PFSK-1 (cell line): ENCODE measurements around the gene DIP2C.

Experiments used
- FOXP2 ChIP-seq: optimal IDR thresholded peaks from 2 replicates; pipeline ENCODE3; 2011; ENCODE audit warnings: borderline replicate concordance, control low read depth, inconsistent platforms; ENCODE audit not compliant: insufficient read depth; ENCODE audit errors: extremely low read length, extremely low read depth
- POLR2AphosphoS5 ChIP-seq: IDR thresholded peaks from 2 replicates; pipeline ENCODE4 v1.6.1; 2012; ENCODE audit warnings: low read depth, mild to moderate bottlenecking, control low read depth, low read length, moderate library complexity
- SIN3A ChIP-seq: IDR thresholded peaks from 2 replicates; pipeline ENCODE4 v1.6.1; 2012; ENCODE audit warnings: mild to moderate bottlenecking, low read length, moderate library complexity, borderline replicate concordance; ENCODE audit not compliant: insufficient read depth
- TAF1 ChIP-seq: IDR thresholded peaks from 2 replicates; pipeline ENCODE4 v1.6.1; 2012; ENCODE audit warnings: low read length, control low read depth, borderline replicate concordance; ENCODE audit not compliant: insufficient read depth
- TF ChIP-seq, protein P1 (sequence below), 2 experiments: IDR thresholded peaks; 2 replicates each; pipeline versions ENCODE4 v1.6.1 to v1.8.0; 2011 to 2012; ENCODE audit warnings: low read depth in 2 of 2, low read length in 2 of 2, control low read depth in 1 of 2, inconsistent platforms in 1 of 2, mild to moderate bottlenecking in 1 of 2, moderate library complexity in 1 of 2; ENCODE audit not compliant: insufficient read depth in 1 of 2

The DIP2C gene

DNA sequence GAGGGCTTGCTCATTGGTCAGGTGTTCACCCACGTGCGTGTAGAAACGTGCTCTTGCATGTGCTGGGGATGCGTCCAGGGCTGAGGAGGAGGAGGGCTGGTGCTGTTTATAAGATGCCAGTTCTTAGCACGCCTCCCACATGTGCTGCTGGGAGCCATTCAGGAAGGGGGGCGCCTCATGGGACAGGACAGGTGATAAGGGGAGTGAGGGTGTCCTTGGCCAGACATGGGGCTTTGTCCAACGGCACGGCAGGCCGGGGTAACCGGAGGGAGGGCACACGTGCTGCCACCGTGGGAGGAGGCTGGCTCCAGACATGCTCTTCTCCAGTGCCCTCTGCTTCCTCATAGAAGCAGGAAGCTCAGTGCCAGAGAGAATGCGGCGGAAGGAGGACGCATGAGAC lies 404.3 kb downstream of the DIP2C start:
- TF ChIP-seq, protein P1, sequence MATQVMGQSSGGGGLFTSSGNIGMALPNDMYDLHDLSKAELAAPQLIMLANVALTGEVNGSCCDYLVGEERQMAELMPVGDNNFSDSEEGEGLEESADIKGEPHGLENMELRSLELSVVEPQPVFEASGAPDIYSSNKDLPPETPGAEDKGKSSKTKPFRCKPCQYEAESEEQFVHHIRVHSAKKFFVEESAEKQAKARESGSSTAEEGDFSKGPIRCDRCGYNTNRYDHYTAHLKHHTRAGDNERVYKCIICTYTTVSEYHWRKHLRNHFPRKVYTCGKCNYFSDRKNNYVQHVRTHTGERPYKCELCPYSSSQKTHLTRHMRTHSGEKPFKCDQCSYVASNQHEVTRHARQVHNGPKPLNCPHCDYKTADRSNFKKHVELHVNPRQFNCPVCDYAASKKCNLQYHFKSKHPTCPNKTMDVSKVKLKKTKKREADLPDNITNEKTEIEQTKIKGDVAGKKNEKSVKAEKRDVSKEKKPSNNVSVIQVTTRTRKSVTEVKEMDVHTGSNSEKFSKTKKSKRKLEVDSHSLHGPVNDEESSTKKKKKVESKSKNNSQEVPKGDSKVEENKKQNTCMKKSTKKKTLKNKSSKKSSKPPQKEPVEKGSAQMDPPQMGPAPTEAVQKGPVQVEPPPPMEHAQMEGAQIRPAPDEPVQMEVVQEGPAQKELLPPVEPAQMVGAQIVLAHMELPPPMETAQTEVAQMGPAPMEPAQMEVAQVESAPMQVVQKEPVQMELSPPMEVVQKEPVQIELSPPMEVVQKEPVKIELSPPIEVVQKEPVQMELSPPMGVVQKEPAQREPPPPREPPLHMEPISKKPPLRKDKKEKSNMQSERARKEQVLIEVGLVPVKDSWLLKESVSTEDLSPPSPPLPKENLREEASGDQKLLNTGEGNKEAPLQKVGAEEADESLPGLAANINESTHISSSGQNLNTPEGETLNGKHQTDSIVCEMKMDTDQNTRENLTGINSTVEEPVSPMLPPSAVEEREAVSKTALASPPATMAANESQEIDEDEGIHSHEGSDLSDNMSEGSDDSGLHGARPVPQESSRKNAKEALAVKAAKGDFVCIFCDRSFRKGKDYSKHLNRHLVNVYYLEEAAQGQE (IDR thresholded peaks at IDR 0.05; ENCODE audit: insufficient read depth in 1 of 2, low read depth in 2 of 2, low read length in 2 of 2): no peak
- TF ChIP-seq FOXP2 (no peak), POLR2AphosphoS5 (no peak)

DNA sequence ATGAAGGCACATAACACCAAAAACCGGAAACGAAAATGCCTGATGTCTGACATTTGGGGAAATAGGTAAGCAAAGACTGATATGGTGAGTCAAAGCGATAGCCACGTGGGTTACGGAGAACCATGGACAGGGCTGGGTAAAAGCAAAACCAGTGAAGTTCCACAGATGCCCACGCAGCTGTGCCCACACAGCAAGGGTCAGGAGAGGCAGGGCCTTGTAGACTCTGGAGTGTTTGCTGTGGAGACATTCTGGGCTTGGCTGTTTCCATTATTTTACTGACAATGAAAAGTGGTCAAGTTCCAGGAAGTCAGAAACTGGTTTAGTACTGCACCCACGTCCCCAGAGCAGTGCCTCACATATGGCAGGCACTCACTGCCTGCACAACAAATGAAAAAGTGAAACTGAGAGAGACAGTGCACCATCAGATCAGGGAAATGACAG lies 405.5 kb downstream of the DIP2C start:
- no peak for TF ChIP-seq POLR2AphosphoS5
- no peak for TF ChIP-seq TAF1
- TF ChIP-seq FOXP2: no peak
- no peak for TF ChIP-seq SIN3A
- TF ChIP-seq, protein P1 (IDR thresholded peaks at IDR 0.05; ENCODE audit: insufficient read depth in 1 of 2, low read depth in 2 of 2, low read length in 2 of 2): no peak

DNA sequence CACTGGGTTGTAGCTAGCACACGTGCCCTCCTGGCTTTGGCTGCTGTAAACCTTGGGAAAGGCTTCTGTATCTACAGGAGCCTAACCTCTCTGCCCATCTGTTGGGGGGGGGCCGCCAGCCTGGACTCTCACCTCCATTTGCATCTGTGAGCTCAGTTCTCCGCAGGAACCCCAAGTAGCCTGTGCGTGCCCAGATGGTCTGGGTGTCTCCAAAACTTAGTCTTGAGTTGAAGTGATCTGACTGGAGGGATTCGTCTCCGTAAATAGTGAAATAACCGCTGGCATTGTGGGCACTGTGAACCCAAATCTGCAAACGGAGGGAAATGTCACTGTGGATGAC lies 406.4 kb downstream of the DIP2C start:
- TF ChIP-seq FOXP2 (no peak), SIN3A (no peak), POLR2AphosphoS5 (no peak)
- TF ChIP-seq, protein P1 (IDR thresholded peaks at IDR 0.05; ENCODE audit: insufficient read depth in 1 of 2, low read depth in 2 of 2, low read length in 2 of 2): no peak

DNA sequence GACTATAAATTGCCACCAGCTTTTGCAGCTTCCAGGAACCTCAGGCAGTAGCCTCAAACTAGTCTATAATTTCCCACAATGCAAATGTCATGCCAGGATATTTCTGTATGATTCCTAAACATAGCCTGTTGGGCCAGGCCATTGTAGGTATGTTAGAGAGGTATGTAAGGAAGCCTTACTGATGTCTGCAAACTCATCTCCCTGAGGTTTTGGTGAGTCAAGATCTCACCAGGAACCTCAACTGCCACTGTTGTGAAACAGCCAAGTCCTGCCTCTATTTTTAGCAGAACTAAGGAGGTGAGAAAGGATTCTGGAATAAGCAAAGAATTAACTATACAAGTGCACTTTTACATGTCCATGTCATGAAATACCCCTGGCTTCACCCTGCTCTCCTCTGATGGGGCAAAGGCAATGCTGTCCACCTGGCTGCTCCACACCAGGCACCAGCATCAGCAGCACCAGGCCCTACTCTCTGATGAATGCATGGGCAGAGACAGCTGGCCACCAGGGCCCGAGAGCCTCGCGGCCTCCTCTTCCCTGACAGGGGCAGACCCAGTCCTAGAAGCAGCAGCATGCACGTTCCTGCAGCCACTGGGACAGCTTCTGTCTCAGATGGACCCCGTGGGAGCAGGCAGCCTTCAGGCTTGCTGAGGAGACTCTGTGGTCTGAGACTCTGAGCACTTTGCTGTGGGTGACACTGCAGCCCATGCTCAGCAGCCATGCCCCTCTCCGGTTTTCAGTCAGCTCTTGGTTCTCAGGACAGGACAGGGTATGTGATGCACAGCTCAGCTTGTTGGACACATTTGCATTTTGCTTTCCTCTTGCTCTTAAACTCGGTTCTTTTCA lies 407.0 kb downstream of the DIP2C start:
- TF ChIP-seq, protein P1 (IDR thresholded peaks at IDR 0.05; ENCODE audit: insufficient read depth in 1 of 2, low read depth in 2 of 2, low read length in 2 of 2): no peak
- TF ChIP-seq POLR2AphosphoS5: no peak
- TF ChIP-seq TAF1: no peak
- no peak for TF ChIP-seq SIN3A
- no peak for TF ChIP-seq FOXP2

DNA sequence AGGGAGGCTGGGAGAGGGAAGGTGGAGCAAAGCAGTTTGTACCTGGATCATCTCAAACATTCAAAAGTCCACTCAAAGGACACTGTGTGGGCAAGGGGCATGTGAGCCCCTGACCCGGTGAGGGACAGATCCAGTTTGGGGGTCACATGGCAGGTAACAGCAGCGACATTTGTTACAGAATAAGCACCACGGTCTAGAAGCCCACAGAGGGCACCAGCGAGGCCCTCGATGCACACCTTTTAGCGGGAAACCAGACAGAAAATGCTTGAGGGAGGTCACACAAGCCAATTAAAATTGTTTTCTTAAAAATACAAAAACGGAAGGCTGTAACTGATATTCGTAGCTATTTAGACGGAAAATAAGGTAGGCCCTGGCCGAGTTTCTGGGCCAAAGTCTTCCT lies 409.8 kb downstream of the DIP2C start:
- TF ChIP-seq TAF1 (no peak), SIN3A (no peak), POLR2AphosphoS5 (no peak)
